NCI-H1694 treated with DMSO at 0.1 percent for 48 hours (cell line): ENCODE data around the gene CPLANE2.
A peak's percentile ranks its signal among the peaks of the same experiment; 100 is the strongest.
"Not testable (repeated sequence)": the region's sequence is repeated elsewhere in the genome, so short reads cannot be mapped to it uniquely, and the experiment has no call there.

Experiments used
- DNase-seq: peaks from one replicate; lab custom pipeline; 2025; lab: John Stamatoyannopoulos, UW

CPLANE2 gene

DNA sequence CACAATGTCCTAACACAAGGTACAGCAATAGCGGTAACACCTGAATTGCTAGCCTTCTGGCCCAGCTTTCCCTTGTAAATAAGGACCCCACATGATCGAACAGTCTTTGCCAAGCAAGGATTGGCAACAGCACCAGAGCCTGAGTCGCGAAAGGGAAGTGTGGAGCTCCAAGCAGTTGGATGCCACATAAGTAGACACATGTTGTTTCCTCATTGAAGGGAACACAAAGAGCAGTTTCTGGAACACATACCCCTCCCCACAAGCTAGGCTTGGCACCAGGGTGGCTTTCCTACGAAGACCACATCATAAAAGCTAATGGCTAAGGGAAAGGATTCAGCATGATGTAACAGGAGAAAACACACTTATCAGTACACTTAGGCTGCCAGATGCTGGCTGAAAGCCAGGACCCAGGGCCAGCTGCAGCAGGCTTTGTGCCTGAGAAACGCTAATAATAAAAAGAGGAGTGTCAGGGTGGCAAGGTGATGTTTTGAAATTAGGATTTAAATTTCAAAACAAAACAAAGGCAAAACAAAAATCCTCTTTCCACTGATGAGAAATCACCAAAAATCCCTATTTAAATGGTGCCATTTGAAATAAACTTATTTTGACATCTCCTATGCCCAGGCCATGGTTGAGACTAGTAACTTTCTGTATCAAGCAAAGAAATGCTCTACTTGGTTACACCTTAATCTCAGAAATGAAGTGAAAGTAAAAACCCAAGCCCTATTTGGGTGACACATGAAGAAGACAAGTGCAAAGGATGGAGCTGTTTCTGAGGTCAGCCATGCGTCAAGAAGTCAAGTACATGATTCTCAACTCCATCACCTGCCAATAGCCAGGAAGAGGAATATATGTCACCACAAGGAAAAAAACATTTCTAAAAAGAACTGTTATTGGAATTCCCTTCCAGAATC lies 11.9 kb upstream of the CPLANE2 start:
- peak; percentile 67 for DNase-seq

GRCh38 chr1:16248007-16248436 lies 11.0 kb upstream of the CPLANE2 start:
- DNase-seq = no peak

GRCh38 chr1:16247441-16247840 lies 10.5 kb upstream of the CPLANE2 start:
- DNase-seq = no peak

- DNase-seq = no peak
Measured at GRCh38 chr1:16246961-16247360, 10.0 kb upstream of the CPLANE2 start.

DNA sequence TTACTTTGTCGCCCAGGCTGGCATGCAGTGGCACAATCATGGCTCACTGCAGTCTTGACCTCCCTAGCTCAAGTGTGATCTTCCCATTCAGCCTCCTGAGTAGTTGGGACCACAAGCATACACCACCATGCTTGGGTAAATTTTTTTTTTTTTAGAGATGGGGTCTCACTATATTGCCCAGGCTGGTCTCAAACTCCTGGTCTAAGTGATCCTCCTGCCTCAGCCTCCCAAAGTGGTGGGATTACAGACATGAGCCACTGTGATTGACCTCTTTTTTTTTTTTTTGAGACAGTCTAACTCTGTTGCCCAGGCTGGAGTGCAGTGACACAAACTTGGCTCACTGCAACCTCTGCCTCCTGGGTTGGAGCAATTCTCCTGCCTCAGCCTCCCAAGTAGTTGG lies 9.3 kb upstream of the CPLANE2 start:
- DNase-seq = not testable (repeated sequence)

DNA sequence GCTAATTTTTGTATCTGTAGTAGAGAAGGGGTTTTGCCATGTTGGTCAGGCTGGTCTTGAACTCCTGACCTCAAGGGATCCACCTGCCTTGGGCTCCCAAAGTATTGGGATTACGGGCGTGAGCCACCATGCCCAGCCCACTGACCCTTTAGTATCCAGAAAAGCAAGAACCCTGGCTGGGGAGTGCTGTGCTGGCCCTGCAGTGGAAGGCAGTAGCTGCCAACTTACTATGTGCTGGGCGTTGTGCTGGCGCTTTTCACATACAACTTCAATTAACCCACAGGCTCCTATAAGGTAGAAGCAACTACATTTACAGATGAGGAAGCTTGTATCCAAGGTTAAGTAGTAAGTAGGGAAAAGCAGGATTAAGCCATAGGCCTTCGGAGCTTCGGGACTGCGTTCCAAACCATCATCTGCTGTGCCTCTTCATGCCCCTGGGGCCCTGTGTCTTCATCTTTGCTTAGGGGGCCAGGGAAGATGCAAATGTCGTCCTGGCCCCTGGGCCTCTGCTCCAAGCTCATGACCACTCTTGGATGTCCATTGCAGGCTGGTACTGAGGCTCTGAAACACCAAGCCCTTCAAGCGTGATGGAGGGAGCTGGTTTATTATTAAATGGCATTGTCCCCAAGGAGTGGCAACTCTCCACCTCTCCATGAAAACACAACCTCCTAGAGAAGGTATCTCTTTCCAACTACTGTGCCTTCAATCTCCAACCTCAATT lies 8.7 kb upstream of the CPLANE2 start:
- no peak for DNase-seq

DNA sequence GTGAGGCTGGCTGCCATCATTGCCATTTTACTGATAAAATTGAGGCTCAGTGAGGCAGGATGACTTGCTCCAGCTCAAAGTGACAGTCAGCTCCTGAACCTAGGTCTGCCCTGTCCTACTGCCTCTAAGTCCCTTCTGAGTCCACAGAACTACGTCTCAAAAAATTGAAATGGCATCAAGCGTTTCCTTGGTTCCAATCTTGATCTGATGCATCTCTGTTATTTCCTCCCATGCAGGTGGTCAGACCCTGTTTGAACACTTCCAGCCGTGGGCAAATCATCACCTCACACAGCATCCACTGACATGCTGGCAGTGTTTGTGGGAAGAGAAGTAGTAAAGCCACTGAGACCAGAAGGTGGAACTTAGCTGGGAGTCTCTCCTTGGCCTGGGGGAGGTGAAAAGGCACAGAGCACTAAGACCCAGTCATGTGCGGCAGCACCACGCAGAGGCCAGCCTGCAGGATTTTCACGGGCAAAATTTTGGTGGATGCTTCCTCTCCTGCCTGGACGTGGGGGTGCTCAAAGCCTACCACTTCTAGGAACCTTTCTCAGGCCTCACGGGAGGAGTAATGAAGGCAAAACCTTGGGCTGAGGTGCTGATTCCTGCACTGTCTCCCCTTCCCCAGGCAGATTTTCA lies 7.8 kb upstream of the CPLANE2 start:
- no peak for DNase-seq

GRCh38 chr1:16243936-16244649 lies 7.1 kb upstream of the CPLANE2 start:
- DNase-seq = peak; percentile 30

GRCh38 chr1:16243215-16243610 lies 6.2 kb upstream of the CPLANE2 start:
- no peak for DNase-seq

DNA sequence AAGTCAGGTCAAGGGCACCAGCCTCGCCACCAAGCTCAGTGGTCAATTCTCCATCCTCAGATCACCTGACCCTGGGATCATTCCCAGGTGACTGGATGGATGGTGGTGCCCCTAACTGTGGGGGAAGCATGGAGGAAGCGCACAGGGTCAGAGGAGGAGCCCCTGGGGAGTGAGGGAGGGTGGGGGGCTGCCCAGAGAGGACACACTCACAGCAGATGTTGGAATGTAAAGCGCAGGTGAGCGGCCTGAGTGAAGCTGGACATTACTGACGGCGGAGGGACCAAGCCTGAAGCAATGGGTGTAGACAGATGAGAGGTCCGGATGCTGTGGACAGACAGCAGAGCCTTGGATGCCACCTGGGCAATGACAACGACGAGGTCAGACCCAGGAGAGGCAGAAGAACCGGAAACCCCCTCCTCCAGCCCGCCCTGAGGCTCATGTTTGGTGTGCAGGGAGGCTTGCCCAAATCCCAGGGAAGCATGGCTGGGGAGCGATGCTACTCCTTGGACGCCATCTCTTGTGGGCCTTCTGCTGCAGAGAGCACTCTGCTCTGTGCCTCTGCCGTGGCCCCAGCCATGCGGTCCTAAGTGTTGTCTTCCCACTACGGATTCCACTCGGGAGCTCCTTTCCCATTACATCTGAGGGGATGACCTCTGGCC lies 5.7 kb upstream of the CPLANE2 start:
- no peak for DNase-seq

DNA sequence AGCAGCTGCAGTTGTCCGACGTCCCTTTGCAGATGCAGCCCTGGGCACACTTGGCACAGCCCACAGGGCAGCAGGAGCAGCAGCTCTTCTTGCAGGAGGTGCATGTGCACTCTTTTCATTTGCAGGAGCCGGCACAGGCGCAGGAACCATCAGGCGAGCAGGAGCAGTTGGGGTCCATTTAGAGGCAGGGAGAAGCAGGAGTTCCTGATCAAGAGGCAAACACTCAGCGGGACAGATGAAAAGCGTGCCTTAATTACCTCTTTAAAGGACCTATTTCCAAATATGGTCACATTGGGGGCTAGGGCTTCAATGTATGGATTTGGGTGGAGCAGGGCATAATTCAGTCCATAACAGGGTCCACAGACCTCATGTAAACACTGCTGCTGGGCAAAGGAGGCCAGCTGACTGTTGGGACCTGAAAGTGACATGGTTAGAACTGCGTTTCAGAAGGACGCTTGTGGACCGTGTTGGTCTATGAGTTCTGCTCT lies 4.3 kb upstream of the CPLANE2 start:
- no peak for DNase-seq

GRCh38 chr1:16239972-16240491 lies 3.0 kb upstream of the CPLANE2 start:
- DNase-seq = no peak

DNA sequence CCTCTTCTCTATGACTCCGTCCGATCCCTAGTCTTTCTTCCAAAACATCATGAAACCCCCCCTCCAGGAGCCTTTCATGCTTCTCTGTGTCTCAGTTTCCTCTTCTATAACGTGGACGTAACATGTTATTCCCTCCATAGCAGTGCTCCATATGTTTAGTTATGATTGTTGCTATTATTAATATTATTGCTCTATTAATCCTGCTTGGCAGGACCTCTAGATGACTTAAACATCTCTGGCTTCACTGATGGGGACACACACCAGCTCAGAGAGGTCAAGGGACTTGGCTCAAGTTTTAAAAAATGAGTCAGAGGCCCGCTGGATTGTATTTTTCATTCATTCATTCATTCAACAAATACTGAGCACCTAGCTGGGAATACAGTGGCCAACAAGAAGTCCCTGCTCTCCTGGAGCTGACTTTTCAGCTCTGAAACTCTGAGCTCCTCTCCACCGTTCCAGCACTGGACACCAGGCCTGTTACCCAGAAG lies 404 bp upstream of the CPLANE2 start:
- DNase-seq = no peak

DNA sequence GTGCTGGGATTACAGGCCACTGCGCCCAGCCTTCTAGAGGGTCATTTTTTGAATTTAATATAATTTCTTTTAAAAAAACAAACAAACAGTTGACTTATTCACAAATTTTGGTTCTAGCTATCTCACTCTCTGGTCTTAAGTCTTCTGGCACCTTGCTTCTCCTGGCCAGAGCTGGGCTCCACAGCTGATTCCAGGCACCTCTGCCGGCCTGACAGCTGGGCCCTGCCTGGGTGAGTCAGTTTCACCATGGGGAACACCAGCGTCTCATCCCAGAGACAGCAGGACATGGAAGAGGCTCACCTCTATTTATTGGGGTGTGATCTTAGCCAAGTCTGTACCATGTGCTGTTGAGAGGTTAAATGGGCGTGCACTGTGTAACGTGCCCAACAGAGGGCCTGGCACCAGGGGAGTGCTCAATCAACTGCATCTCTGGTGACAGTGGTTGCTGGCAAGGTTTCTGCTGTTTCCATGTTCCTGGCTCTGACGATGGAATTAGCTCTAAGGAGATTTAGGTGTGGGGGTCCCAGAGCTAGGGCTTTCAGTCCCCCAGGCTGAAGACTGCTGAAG lies 956 bp downstream of the CPLANE2 start:
- peak; percentile 48 for DNase-seq

GRCh38 chr1:16235347-16235746 lies 1.6 kb downstream of the CPLANE2 start:
- DNase-seq = no peak

DNA sequence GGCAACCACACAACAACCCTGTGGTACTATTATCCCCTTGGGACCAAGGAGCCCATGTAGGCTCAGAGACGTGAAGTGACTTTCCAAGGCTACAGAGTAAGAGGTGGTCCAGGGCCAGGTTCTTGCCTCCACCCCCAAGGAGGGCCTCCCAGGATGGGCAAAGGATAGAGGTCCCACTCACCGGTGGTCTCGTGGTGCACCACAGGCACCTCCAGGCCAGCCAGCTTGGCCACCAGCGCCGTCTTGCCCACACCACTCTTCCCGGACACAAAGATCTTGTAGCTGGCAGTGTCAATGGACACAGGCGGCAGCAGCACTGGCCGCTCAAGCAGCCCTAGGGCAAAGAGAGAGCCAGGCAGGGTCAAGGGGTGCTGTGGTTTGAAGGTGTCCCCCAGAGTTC lies 3.6 kb downstream of the CPLANE2 start:
- no peak for DNase-seq

DNA sequence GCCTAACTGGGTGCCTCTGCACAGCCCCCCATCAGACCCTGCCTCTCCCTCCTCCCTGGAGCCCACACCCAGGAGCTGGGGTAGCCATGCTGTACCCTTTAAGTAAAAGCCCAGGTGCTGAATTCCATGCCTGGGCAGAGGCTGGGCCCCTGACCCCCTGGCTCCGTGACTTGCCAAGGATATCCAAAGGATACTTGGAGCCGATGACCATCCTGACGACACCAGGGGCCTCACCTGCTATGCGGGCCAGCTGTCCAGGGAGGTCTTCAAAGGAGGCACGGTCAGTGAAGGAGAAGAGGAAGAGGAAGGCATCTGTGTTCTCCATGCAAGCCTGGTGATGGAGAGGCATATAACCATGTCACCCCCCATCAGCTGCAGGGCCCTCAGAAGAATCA lies 4.7 kb downstream of the CPLANE2 start:
- no peak for DNase-seq

- DNase-seq = no peak
Measured at GRCh38 chr1:16231331-16232315, 5.4 kb downstream of the CPLANE2 start.

DNA sequence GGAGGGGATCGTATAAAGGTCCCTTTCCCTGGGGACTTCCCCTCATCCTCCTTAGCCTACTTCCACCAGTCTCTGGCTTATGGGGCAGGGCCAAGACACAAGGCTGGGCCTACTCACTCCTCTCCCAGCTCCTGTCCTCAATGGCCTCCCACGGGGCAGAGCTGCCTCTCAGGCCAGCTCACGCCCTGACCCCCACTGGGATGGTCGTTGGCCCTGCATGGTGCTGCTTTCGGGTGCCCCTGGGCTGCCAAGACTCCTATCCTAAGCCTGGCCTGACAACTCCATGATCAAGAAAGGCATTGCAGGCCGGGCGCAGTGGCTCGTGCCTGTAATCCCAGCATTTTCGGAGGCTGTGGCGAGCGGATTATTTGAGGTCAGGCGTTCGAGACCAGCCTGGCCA lies 6.2 kb downstream of the CPLANE2 start:
- no peak for DNase-seq
